DMS 273 (cell line): ENCODE data around the gene SF3A2.

Source experiments
- DNase-seq: peaks from one replicate; lab custom pipeline; 2025; ENCODE audit not compliant: unreplicated experiment; lab: John Stamatoyannopoulos, UW

SF3A2 gene

GRCh38 chr19:2288818-2289713 lies 52.4 kb downstream of the SF3A2 start:
- no peak for DNase-seq

GRCh38 chr19:2289714-2290435 lies 53.3 kb downstream of the SF3A2 start:
- DNase-seq: peak; percentile 49

GRCh38 chr19:2290441-2291184 lies 54.0 kb downstream of the SF3A2 start:
- peak; percentile 69 for DNase-seq

- peak; percentile 77 for DNase-seq
Measured at GRCh38 chr19:2291185-2291751, 54.6 kb downstream of the SF3A2 start.

DNA sequence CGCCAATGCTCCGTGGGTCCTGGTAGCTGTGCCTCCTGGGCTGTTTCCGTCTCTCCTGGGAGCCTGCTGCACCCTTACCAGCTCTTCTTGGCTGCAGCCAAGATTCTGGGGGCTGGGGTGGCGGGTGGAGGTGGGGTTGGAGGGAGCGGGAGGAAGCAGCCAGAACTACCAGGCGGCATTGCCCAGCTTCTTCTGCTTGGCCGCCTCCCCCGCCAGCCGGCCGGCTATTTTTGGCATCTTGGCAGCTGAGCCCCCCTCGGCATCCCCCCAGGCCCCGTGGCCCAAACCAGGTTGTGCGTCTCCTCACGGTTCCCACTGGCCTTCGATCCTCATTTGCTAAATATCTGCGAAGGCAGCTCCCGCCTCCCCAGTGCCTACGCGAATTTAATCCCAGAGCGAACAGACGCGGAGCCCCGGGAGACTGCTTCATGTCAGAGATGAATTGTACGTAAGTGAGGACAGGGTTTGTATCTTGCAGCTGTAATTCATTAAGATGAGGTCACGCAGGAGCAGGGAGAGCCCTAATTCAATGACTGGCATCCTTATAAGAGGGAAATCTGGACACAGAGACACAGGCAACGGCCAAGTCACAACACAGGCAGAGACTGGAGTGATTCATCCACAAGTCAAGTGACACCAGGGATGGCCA lies 58.2 kb downstream of the SF3A2 start:
- DNase-seq: peak; percentile 83

- no peak for DNase-seq
Measured at GRCh38 chr19:2296141-2296540, 59.5 kb downstream of the SF3A2 start.
